Body of pancreas (tissue), 4 donors: ENCODE measurements around the gene DIDO1.

Experiments used
- CTCF ChIP-seq, 7 experiments: fragments of 450-650 bp in 4 of 7; fragments of 200-600 bp in 3 of 7; sonication (generic) in 3 of 7; IDR thresholded peaks; one replicate each; pipeline ENCODE4 v1.5.1; 2016 to 2019; ENCODE audit warnings: antibody characterized with exemption in 7 of 7
- POLR2A ChIP-seq, 3 donors: fragments of 450-650 bp; IDR thresholded peaks; one replicate each; pipeline ENCODE4 v1.6.1; 2016; ENCODE audit warnings: antibody characterized with exemption in 3 of 3, mild to moderate bottlenecking in 2 of 3

GRCh38 chr20:62971211-62971949, 45.1 kb upstream of the DIDO1 start:
- TF ChIP-seq POLR2A (IDR thresholded peaks at IDR 0.05) (no peak), CTCF (IDR thresholded peaks at IDR 0.05) (no peak)
